Mucosa of rectum (tissue), 2 donors: ENCODE data around the gene UAP1L1.

Experiments used
- H3K27ac ChIP-seq, 2 donors: one replicate each; pipeline ENCODE4 v1.7.0; 2013; ENCODE audit warnings: inconsistent platforms in 2 of 2, low read depth in 2 of 2, low read length in 2 of 2
- H3K27me3 ChIP-seq, 2 donors: one replicate each; pipeline ENCODE4 v1.7.0; 2013; ENCODE audit warnings: low read length in 2 of 2; ENCODE audit not compliant: control insufficient read depth in 2 of 2, insufficient read depth in 2 of 2
- H3K36me3 ChIP-seq, 2 donors: one replicate each; pipeline ENCODE4 v1.7.0; 2013; ENCODE audit warnings: low read length in 2 of 2; ENCODE audit not compliant: control insufficient read depth in 2 of 2, insufficient read depth in 2 of 2
- H3K4me1 ChIP-seq, 2 donors: one replicate each; pipeline ENCODE4 v1.7.0; 2013; ENCODE audit warnings: low read length in 2 of 2, mild to moderate bottlenecking in 1 of 2; ENCODE audit not compliant: control insufficient read depth in 2 of 2, insufficient read depth in 2 of 2
- H3K4me3 ChIP-seq, 2 donors: one replicate each; pipeline ENCODE4 v1.7.0; 2013; ENCODE audit warnings: low read length in 2 of 2
- H3K9ac ChIP-seq, 2 donors: one replicate each; pipeline ENCODE4 v1.7.0; 2013; ENCODE audit warnings: low read length in 2 of 2, low read depth in 1 of 2, mild to moderate bottlenecking in 1 of 2
- H3K9me3 ChIP-seq, 2 donors: one replicate each; pipeline ENCODE4 v1.7.0; 2013; ENCODE audit warnings: low read length in 2 of 2; ENCODE audit not compliant: control insufficient read depth in 2 of 2
- donor health status: healthy.
- donor health status: Normal muscosa, but diverticular disease.

Gene UAP1L1

DNA sequence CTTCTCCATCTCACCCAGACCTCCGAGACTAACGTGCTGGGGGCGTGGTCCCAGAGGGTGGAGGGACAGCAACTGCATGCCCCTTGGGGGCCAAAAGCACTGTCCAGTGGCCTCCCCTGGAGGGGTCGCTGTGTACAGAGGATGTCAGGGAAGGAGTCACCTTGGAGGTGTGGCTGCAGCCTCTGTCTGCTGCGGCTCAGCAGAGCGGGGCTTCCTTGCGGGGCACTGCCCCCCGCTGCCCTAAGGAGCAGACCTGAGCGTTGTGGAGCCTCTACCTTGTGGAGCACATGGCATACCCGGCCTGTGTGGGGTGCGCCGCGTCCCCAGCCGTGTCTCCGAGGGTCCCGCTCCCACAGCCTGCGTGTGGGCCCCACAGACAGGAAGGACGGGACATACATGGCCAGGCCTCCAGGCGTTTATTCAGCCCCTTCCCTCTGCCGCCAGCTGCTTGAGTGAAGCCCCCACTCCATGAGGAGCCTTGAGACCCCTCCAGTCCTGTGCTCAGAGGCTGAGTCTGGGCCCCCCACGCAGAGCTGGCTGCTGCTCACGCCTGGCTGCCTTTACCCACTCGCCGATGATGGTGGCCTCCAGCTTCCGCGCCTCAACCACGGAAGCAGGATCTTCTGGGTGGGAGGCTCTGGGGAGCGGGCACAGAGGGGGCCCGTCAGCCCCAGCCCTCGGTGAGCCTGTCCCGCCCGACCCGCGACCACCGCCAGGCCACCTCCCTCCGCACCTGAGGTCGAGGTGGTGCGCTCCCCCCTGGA, 33.0 kb downstream of the UAP1L1 start:
- no peak overlapping the region for H3K9ac ChIP-seq
- H3K27me3 ChIP-seq = no peaks in the 10 kb centered on the region
- H3K4me1 ChIP-seq = peaks cover 0 to 4% of the 10 kb centered on the region in 2 donors
- no peaks in the 10 kb centered on the region for H3K9me3 ChIP-seq
- no peak overlapping the region for H3K27ac ChIP-seq
- no peak overlapping the region for H3K4me3 ChIP-seq
- peaks cover 20 to 28% of the 10 kb centered on the region in 2 donors for H3K36me3 ChIP-seq

DNA sequence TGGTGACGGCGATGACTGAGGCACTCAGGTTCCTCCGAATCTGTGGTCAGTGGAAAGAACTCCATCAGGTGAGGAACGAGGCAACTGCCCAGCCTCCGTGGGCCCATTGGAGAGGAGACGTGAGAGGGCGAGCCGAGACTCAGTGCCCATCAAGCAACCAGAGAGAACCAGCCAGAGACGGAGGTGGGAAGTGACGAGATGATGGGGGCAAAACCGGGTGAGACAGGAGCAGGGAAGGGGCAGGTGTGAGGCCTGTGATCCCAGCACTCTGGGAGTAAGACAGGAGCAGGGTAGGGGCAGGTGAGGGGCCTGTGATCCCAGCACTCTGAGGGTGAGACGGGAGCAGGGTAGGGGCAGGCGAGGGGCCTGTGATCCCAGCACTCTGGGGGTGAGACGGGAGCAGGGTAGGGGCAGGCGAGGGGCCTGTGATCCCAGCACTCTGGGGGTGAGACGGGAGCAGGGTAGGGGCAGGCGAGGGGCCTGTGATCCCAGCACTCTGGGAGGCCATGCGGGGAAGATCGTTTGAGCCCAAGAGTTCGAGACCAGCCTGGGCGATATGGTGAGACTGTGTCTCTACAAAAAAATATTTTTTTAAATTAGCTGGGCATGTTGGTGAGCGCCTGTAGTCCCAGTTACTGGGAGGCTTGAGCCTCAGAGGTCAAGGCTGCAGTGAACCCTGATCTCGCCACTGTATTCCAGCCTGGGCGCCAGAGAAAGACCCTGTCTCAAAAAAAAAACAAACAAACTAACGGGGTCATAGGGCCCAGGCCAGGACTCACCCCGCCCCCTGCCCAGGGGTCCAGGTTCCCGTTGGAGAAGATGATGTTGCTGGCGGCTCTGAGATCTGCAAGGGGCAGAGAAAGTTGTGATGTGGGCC, 33.8 kb downstream of the UAP1L1 start:
- Histone ChIP-seq H3K36me3 (peaks cover 12 to 24% of the 10 kb centered on the region in 2 donors), H3K4me1 (peaks cover 0 to 4% of the 10 kb centered on the region in 2 donors), H3K4me3 (no peak overlapping the region), H3K9me3 (no peaks in the 10 kb centered on the region), H3K9ac (no peak overlapping the region), H3K27me3 (peaks cover 0 to 1% of the 10 kb centered on the region in 2 donors), H3K27ac (no peak overlapping the region)

DNA sequence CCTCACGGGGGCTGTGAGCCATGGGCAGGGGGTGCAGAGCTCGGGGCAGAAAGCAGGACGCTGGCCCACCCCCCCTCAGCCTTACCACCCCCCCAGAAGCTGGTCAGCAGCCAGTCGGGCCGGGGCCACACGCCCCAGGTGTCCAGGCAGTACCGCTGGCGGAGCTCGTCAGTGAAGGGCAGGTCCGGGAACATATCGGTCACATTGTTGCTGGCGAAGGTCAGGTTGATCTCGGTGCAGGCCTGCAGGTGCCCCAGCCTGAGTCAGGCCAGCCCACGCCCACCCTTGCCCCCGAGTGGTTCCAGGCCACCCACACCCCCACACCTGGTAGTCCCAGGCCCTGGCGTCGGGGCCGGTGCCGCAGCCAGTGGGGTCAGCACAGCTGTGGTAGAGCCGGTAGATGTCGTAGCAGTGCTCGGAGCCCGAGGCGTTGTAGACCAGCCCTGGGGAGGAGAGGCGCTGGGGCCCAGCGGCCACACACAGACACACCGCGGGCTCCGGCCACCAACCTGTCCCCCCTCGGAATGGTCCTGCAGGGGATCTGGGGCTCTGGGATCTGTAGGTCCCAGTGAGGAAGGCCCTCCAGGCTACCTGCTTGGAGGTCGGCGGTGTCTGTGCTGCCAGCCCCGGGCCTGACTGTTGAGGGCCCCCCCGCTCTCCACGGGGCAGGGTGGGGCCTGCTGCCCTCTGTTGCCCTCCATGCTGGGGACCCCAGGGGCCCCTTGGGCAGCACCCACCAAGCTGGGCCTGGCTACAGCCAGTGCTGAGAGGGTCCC, 34.7 kb downstream of the UAP1L1 start:
- H3K27me3 ChIP-seq = peaks cover 0 to 3% of the 10 kb centered on the region in 2 donors
- no peak overlapping the region for H3K27ac ChIP-seq
- H3K4me3 ChIP-seq = no peak overlapping the region
- H3K36me3 ChIP-seq = peaks cover 7 to 19% of the 10 kb centered on the region in 2 donors
- H3K4me1 ChIP-seq = peaks cover 0 to 4% of the 10 kb centered on the region in 2 donors
- no peak overlapping the region for H3K9ac ChIP-seq
- no peaks in the 10 kb centered on the region for H3K9me3 ChIP-seq

DNA sequence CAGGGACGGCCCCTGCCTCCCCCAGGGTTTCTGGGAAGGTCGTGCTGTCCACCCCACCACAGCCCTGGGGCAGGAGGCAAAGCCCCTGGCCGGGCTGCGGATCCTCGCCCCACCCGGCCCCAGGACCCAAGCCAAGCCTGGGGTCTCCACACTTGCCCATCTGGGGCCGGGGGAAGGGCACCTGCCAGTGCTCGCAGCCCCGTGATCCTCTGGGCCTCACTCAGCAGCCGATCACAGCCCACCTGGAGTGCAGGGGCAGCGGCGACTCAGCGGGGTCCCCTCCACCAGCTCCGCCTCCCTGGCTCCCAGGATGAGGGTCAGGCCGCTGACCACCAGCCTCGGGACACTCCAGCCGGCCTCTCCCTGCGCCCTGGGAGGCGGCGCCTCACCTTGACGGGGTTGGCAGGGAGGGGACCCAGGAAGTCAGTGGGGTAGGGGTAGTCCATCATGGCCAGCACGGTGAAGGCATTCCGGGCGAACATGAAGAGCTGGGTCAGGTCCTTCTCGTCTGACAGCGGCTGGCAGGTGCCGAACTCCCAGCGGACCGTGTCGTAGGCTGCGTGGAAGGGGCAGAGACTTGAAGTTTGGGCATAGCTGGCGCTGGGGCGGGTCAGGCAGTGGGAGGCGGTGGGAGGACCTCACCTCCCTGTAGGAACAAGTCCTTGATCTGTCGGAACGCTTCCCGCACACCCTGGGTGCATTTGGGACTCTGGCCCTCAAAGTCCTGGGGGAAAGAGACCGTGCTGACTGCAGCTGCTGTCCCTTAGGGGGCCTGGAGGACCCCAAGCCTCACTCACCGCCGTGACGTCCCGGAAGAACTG, 35.5 kb downstream of the UAP1L1 start:
- H3K36me3 ChIP-seq = peaks cover 4 to 13% of the 10 kb centered on the region in 2 donors
- H3K27me3 ChIP-seq = peaks cover 0 to 6% of the 10 kb centered on the region in 2 donors
- no peaks in the 10 kb centered on the region for H3K9me3 ChIP-seq
- H3K4me1 ChIP-seq = peaks cover 0 to 4% of the 10 kb centered on the region in 2 donors
- H3K9ac ChIP-seq = no peak overlapping the region
- no peak overlapping the region for H3K4me3 ChIP-seq
- H3K27ac ChIP-seq = no peak overlapping the region

DNA sequence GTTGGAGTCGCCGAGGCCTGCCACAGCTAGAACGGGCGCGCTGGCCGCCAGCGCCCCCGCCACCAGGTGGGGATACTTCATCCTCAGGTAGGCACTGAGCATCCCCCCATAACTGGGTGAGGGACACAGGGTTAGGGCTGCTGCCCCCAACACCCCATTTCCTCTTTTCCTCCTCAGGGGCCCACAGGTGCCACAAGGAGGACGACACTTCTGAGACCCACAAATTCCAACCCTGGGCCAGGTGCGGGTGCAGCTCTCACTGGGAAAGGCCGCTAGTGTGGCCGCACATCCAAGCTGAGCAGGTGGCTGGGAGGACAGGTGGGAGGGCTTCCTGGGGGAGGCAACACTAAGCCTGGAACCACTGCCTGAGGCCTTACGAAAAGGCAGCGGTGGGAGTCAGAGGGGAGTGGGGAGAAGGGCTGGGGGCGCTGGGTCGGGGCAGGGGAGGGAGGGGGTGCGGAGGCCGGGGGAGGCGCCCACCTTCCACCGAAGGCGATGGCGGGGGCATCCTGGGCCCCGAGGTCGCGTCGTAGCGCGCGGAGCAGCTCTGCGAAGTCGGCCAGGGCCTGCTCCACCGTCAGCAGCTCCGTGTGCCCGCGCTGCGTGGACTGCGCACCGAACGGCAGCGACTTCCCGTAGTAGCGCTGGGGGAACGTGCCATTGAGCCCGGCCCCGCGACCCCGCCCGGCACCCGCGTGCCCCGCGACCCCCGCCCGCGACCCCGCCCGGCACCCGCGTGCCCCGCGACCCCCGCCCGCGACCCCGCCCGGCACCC, 36.3 kb downstream of the UAP1L1 start:
- Histone ChIP-seq H3K27ac (no peak overlapping the region), H3K27me3 (peaks cover 0 to 6% of the 10 kb centered on the region in 2 donors), H3K9ac (no peak overlapping the region), H3K36me3 (peaks cover 0 to 12% of the 10 kb centered on the region in 2 donors), H3K9me3 (no peaks in the 10 kb centered on the region), H3K4me3 (no peak overlapping the region), H3K4me1 (peaks cover 0 to 4% of the 10 kb centered on the region in 2 donors)

DNA sequence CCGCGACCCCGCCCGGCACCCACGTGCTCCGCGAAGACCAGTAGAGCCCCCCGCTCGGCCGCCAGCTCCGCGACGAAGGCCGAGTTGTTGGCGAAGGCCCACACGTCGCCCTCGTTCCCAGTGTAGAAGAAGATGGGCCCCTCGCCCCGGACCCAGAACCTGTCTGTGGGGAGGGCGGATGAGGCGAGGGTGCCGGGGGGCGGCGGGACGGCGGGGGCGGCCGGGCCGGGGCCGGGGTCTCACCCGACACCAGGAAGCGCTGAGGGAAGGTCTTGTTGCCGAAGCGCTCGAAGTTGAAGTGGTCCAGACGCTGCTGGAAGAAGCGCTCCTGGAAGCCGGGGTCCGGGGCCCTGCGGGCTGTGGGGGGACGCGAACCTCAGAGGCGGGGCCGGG, 36.9 kb downstream of the UAP1L1 start:
- H3K36me3 ChIP-seq = peaks cover 0 to 10% of the 10 kb centered on the region in 2 donors
- peaks cover 0 to 6% of the 10 kb centered on the region in 2 donors for H3K27me3 ChIP-seq
- no peak overlapping the region for H3K27ac ChIP-seq
- no peaks in the 10 kb centered on the region for H3K9me3 ChIP-seq
- no peak overlapping the region for H3K9ac ChIP-seq
- H3K4me3 ChIP-seq = peak overlapping the region; percentile 48 to 58
- peaks cover 0 to 4% of the 10 kb centered on the region in 2 donors for H3K4me1 ChIP-seq

DNA sequence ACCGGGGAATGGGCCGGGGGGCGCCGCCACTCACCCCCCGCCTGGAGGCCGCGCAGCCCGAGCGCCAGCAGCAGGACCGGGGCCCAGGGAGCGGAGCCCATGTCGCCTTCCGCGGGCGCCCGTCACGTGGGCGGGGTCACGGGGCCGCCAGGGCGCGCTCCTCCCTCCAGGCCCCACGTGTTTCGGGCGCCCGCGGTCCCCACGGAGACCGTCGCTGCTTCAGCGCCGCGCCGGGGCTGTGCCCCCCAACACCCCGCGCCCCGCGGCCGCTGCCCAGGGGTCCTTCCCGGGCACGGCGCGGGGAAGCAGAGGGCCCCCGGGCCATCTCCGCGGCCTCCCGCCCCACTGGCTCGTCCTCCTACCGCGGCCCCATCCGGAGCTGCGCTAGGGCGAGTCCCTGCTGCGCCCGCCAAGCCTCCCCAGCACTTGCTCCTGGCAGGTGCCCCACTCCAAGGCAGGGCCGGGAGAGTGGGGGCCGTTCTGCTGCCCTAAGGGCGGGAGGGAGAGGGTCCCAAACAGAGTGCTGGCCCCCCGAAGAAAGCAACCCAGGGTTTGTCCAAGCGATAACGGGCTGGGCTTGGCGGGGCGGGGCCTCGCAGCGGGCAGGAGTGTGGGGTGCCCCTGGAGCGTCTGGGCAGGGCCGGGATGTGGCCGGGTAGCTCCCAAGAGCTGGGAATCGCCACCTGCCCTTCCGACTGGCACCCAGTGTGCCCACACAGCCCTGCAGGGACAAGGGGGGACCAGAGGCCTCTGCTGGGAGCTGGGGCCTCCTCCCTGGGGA, 37.5 kb downstream of the UAP1L1 start, which contains the start of gene DPP7:
Gene DPP7, minus strand, starts transcription at position 121 of the 781 bp plus-strand sequence. Its CDS starts 20 bp downstream, at position 101.
- no peak within 1 kb of the TSS for H3K9ac ChIP-seq
- H3K36me3 ChIP-seq = peaks cover 0 to 9% of the 10 kb centered on the region in 2 donors
- H3K4me1 ChIP-seq = peaks cover 0 to 4% of the 10 kb centered on the region in 2 donors
- H3K4me3 ChIP-seq = peak within 1 kb of the TSS; percentile 48 to 58
- H3K9me3 ChIP-seq = no peaks in the 10 kb centered on the region
- peaks cover 0 to 6% of the 10 kb centered on the region in 2 donors for H3K27me3 ChIP-seq
- no peak within 1 kb of the TSS for H3K27ac ChIP-seq

DNA sequence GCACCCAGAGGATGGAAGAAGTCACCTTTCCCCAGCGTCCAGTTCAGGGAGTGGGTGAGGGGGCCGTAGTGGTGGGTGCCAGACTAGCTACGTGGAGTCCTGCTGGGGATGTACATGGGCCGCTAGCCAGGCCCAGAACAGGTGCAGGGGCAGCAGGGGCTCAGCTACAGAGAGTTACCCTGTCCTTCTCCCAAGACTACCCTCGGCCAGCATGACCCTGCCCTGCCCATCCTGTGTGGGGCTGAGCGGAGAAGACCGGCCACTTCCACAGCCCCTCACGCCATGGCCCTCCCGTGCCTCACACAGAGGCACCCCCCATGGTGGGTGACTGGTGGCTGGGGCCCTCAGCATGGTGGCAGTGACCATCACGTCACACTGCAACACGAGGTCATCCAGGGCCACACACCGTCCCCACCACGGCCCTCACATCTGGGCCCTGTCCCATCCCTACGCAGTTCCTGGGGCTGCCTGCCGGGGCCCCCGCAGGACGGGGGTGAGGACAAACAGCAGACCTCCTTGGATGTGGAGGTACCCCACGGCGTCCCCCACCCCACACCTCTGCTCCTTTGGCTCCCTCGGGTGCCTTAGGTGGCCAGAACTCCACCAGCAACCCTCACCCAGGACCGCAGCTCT, 38.2 kb downstream of the UAP1L1 start:
- Histone ChIP-seq H3K4me3 (no peak overlapping the region), H3K27ac (no peak overlapping the region), H3K36me3 (peaks cover 0 to 5% of the 10 kb centered on the region in 2 donors), H3K9me3 (no peaks in the 10 kb centered on the region), H3K9ac (no peak overlapping the region), H3K27me3 (peaks cover 0 to 6% of the 10 kb centered on the region in 2 donors), H3K4me1 (peaks cover 0 to 4% of the 10 kb centered on the region in 2 donors)
